ENCODE measurements around the gene RGS1.

DNA sequence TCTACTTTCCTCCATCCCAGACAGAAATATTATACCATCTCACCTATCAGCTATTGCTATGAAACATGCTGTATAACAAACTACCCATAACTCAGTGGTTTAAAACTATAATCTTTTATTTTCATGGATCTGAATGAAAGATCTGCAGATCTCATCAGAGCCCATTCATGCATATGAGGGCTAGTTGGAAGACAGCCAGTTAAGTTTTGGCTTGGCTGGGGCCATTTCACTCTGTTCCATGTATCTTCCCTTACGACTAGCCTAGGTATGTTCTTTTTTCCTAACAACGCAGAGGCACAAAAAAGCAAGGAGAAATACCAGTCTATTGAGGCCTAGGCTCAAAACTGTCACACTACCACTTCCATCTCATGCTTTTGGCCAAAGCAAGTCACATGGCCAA lies 28.1 kb upstream of the RGS1 start:
- TF ChIP-seq CTCF (IDR thresholded peaks at IDR 0.05), result no peak
- TF ChIP-seq POLR2AphosphoS5 (IDR thresholded peaks at IDR 0.05; ENCODE audit: low read depth, low read length), result no peak

Measured in Panc1 (cell line).